Neural cell (in vitro differentiated cells): Measurements from ENCODE around the gene DNAH17.

ENCODE experiments used
- EP300 ChIP-seq: fragments of 450-650 bp; conservative IDR thresholded peaks from 2 replicates; pipeline ENCODE4 v1.6.1; 2014; ENCODE audit warnings: antibody characterized with exemption, mild to moderate bottlenecking, moderate library complexity; ENCODE audit not compliant: poor library complexity, severe bottlenecking
- EZH2 ChIP-seq: fragments of 200-600, 300-800 bp; shearing (Covaris generic), sonication (generic); IDR thresholded peaks from 2 replicates; pipeline ENCODE4 v1.6.1; 2014; ENCODE audit warnings: antibody characterized with exemption, low read length, borderline replicate concordance, mild to moderate bottlenecking; ENCODE audit not compliant: insufficient read depth, poor library complexity, severe bottlenecking
- RAD21 ChIP-seq: fragments of 450-650 bp; conservative IDR thresholded peaks from 2 replicates; pipeline ENCODE4 v1.6.1; 2014; ENCODE audit warnings: antibody characterized with exemption, mild to moderate bottlenecking, moderate library complexity
- TF ChIP-seq, protein P1 (sequence below): fragments of 450-650 bp; IDR thresholded peaks from 2 replicates; pipeline ENCODE4 v1.5.1; 2014; ENCODE audit warnings: antibody characterized with exemption, mild to moderate bottlenecking, moderate library complexity; ENCODE audit not compliant: poor library complexity, severe bottlenecking
- TF ChIP-seq, protein P2 (sequence below): IDR thresholded peaks from 2 replicates; pipeline ENCODE4 v1.6.1; 2012; ENCODE audit warnings: borderline replicate concordance

DNA sequence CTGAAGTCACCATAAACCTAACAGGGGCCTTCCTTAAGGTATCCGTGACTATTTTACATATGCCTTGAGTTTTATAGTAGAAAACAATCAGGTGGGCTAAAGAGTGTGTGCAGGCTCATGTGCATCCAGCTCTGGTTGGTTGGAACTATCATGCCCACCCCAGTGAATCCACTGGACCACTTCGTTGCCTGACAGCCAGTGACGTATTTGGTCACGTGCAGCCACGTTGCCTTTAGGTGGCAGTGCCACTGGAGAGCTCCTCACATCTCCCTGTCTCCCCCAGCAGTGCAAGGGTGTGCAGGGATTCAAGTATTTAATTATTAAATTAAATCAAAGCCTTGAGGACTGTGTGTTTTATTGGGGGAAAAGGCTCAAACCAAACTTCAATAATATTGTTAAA, 42.1 kb upstream of the DNAH17 start:
- TF ChIP-seq, protein P1, sequence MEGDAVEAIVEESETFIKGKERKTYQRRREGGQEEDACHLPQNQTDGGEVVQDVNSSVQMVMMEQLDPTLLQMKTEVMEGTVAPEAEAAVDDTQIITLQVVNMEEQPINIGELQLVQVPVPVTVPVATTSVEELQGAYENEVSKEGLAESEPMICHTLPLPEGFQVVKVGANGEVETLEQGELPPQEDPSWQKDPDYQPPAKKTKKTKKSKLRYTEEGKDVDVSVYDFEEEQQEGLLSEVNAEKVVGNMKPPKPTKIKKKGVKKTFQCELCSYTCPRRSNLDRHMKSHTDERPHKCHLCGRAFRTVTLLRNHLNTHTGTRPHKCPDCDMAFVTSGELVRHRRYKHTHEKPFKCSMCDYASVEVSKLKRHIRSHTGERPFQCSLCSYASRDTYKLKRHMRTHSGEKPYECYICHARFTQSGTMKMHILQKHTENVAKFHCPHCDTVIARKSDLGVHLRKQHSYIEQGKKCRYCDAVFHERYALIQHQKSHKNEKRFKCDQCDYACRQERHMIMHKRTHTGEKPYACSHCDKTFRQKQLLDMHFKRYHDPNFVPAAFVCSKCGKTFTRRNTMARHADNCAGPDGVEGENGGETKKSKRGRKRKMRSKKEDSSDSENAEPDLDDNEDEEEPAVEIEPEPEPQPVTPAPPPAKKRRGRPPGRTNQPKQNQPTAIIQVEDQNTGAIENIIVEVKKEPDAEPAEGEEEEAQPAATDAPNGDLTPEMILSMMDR: no peak
- TF ChIP-seq EP300 (no peak), EZH2 (no peak), RAD21 (no peak)
- TF ChIP-seq, protein P2, sequence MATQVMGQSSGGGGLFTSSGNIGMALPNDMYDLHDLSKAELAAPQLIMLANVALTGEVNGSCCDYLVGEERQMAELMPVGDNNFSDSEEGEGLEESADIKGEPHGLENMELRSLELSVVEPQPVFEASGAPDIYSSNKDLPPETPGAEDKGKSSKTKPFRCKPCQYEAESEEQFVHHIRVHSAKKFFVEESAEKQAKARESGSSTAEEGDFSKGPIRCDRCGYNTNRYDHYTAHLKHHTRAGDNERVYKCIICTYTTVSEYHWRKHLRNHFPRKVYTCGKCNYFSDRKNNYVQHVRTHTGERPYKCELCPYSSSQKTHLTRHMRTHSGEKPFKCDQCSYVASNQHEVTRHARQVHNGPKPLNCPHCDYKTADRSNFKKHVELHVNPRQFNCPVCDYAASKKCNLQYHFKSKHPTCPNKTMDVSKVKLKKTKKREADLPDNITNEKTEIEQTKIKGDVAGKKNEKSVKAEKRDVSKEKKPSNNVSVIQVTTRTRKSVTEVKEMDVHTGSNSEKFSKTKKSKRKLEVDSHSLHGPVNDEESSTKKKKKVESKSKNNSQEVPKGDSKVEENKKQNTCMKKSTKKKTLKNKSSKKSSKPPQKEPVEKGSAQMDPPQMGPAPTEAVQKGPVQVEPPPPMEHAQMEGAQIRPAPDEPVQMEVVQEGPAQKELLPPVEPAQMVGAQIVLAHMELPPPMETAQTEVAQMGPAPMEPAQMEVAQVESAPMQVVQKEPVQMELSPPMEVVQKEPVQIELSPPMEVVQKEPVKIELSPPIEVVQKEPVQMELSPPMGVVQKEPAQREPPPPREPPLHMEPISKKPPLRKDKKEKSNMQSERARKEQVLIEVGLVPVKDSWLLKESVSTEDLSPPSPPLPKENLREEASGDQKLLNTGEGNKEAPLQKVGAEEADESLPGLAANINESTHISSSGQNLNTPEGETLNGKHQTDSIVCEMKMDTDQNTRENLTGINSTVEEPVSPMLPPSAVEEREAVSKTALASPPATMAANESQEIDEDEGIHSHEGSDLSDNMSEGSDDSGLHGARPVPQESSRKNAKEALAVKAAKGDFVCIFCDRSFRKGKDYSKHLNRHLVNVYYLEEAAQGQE: no peak
